Activated effector memory CD4-positive, alpha-beta T cell treated with Interleukin-2 at 50 U/mL for 16 hours (primary cell): ENCODE measurements around the gene GPR68.
"Not testable (repeated sequence)": the region's sequence is repeated elsewhere in the genome, so short reads cannot be mapped to it uniquely, and the experiment has no call there.

Experiments
- DNase-seq: peaks from one replicate; pipeline ENCODE4 v3.0.0-alpha.2; 2020

Gene GPR68

GRCh38 chr14:91252871-91253794, 8.6 kb upstream of the GPR68 start:
- DNase-seq, result no peak

GRCh38 chr14:91250912-91251311, 6.4 kb upstream of the GPR68 start:
- DNase-seq, result no peak

GRCh38 chr14:91249841-91250616, 5.5 kb upstream of the GPR68 start:
- no peak for DNase-seq

- peak; percentile 71 for DNase-seq
These were observed 1.7 kb upstream of the GPR68 start for GRCh38 chr14:91246051-91246852.

GRCh38 chr14:91245616-91246015, 1.1 kb upstream of the GPR68 start:
- DNase-seq, result not testable (repeated sequence)

- DNase-seq, result peak; percentile 75
These were observed 525 bp upstream of the GPR68 start for GRCh38 chr14:91245029-91245428.

- no peak for DNase-seq
These were observed 1.4 kb downstream of the GPR68 start for GRCh38 chr14:91243074-91243471.

- DNase-seq, result no peak
These were observed 1.9 kb downstream of the GPR68 start for GRCh38 chr14:91242635-91243034.

GRCh38 chr14:91241863-91242262, 2.6 kb downstream of the GPR68 start:
- no peak for DNase-seq

GRCh38 chr14:91238661-91239060, 5.8 kb downstream of the GPR68 start:
- DNase-seq, result no peak

GRCh38 chr14:91238085-91238484, 6.4 kb downstream of the GPR68 start:
- no peak for DNase-seq

- DNase-seq, result no peak
These were observed 7.3 kb downstream of the GPR68 start for GRCh38 chr14:91237219-91237618.

- DNase-seq, result no peak
These were observed 8.7 kb downstream of the GPR68 start for GRCh38 chr14:91235841-91236240.

GRCh38 chr14:91234791-91235114, 9.8 kb downstream of the GPR68 start:
- DNase-seq, result no peak

GRCh38 chr14:91233936-91234790, 10.3 kb downstream of the GPR68 start:
- DNase-seq, result no peak

- no peak for DNase-seq
These were observed 11.9 kb downstream of the GPR68 start for GRCh38 chr14:91232603-91233002.

GRCh38 chr14:91232052-91232451, 12.5 kb downstream of the GPR68 start:
- no peak for DNase-seq

- no peak for DNase-seq
These were observed 13.1 kb downstream of the GPR68 start for GRCh38 chr14:91231446-91231845.

GRCh38 chr14:91230397-91231035, 14.0 kb downstream of the GPR68 start:
- no peak for DNase-seq

GRCh38 chr14:91229743-91230200, 14.7 kb downstream of the GPR68 start:
- peak; percentile 64 for DNase-seq

GRCh38 chr14:91229005-91229382, 15.5 kb downstream of the GPR68 start:
- DNase-seq, result no peak
